GM12891 (cell line): ENCODE results near the gene FNBP1.

Experiments
- POLR2A ChIP-seq: IDR thresholded peaks from 2 replicates; pipeline ENCODE4 v1.6.1; 2011; ENCODE audit warnings: low read depth, low read length, control low read depth
- POLR2AphosphoS5 ChIP-seq: IDR thresholded peaks from 2 replicates; pipeline ENCODE4 v1.6.1; 2011; ENCODE audit warnings: low read depth, low read length, control low read depth
- TAF1 ChIP-seq: IDR thresholded peaks from 2 replicates; pipeline ENCODE4 v1.6.1; 2011; ENCODE audit warnings: low read depth, low read length, control low read depth

DNA sequence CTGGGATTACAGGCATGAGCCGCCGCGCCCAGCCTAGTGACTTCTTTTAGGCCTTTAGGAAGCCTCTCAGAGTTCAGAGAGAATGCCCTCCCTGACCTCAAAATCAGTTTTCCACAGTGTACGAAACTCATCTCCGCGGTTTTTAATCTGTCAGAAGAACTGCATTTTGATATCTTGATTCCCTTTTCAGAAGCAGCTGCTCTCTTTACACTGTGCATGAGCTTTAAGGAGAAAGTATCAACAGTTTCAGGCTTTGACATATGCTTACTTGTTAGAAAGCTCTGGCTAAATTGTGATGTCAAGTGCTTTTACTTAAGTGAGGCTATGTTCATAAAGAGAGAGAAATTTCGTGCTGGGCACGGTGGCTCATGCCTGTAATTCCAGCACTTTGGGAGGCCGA lies 133.1 kb downstream of the FNBP1 start:
- TF ChIP-seq TAF1 (no peak), POLR2A (no peak), POLR2AphosphoS5 (peak; percentile 12; the same call in 1 of the 2 replicates)
